ENCODE data around the gene NPFFR1. TPM values are rescaled to one million over a fixed set of nuclear protein-coding genes. Genes with fewer than 3 reads are reported as not detected.
"Not testable (repeated sequence)": the region's sequence is repeated elsewhere in the genome, so short reads cannot be mapped to it uniquely, and the experiment has no call there.

The NPFFR1 gene
- total RNA-seq, 4 donors from 2014 or later = 0.08 to 0.53 (median 0.23) TPM

DNA sequence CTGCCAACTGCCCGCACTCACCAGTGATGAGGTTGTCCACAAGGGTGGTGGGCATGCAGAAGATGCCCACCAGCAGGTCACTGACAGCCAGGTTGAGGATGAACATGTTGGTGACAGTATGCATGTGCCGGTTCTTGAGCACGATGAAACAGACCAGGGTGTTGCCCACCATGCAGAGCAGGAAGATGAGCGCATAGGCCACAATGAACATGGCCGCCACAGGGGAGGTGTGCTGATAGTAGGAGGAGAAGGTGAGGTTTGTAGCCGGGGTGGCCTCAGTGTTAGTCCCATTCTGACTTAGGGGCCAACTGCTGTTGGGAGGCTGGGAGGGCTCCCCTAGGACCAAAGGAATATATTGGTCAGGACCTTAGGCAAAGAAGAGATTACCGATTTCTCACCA is 17.7 kb downstream of the NPFFR1 start:
- TF ChIP-seq POLR2A (IDR thresholded peaks at IDR 0.05) = no peak
- TF ChIP-seq, protein P1, sequence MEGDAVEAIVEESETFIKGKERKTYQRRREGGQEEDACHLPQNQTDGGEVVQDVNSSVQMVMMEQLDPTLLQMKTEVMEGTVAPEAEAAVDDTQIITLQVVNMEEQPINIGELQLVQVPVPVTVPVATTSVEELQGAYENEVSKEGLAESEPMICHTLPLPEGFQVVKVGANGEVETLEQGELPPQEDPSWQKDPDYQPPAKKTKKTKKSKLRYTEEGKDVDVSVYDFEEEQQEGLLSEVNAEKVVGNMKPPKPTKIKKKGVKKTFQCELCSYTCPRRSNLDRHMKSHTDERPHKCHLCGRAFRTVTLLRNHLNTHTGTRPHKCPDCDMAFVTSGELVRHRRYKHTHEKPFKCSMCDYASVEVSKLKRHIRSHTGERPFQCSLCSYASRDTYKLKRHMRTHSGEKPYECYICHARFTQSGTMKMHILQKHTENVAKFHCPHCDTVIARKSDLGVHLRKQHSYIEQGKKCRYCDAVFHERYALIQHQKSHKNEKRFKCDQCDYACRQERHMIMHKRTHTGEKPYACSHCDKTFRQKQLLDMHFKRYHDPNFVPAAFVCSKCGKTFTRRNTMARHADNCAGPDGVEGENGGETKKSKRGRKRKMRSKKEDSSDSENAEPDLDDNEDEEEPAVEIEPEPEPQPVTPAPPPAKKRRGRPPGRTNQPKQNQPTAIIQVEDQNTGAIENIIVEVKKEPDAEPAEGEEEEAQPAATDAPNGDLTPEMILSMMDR (IDR thresholded peaks at IDR 0.05) = no peak
- no peak for TF ChIP-seq EP300 (IDR thresholded peaks at IDR 0.05)
- no peak for TF ChIP-seq POLR2AphosphoS5 (IDR thresholded peaks at IDR 0.05)
- no peak for DNase-seq (ENCODE audit: low spot score in 2 of 2)
- H3K27me3 ChIP-seq = peaks cover 3% of the 10 kb centered on the region
- H3K4me3 ChIP-seq = no peak overlapping the region
- whole genome bisulfite sequencing = 98% methylated on average over 7 of the region's 7 CpGs
- H3K4me1 ChIP-seq = peaks cover 8% of the 10 kb centered on the region
- H3K27ac ChIP-seq = no peak overlapping the region
- H3K9me3 ChIP-seq = no peaks in the 10 kb centered on the region
- no peaks in the 10 kb centered on the region for H3K36me3 ChIP-seq

DNA sequence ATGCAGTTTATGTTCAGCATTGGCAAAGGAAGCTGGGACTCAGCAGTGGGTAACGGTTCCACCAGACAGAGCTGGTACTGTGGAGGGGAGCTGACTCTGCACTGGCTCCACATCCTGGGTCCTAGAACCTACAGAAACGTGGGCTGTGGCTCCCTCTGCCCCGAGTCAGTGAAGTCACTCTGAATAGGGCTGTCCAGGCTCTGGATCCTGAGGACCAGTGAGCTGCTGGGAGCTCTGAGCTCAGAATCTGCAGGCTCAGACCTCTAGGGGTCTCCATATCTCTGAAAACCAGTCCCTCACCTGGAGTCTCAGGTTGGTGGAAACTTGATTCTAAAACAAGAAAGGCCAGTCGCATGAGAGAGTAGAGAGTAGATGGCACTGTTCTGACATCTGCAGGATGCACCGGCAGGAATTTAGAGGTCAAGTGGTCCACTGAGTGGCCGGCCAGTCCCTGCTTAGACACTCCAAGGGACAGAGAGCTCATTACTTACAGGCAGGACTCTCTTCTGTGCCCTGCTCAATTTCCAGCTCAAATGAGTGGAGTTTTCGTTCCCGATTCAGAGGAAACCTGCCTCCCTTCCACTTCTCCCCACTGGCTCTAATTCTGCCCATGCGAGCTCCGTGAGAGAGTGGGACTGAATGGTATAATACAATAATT is 18.6 kb downstream of the NPFFR1 start:
- 56% methylated on average over 10 of the region's 10 CpGs for WGBS
- no peak overlapping the region for H3K27ac ChIP-seq
- no peak overlapping the region for H3K4me3 ChIP-seq
- TF ChIP-seq POLR2AphosphoS5 (IDR thresholded peaks at IDR 0.05) (no peak), EP300 (IDR thresholded peaks at IDR 0.05) (no peak), POLR2A (IDR thresholded peaks at IDR 0.05) (no peak)
- TF ChIP-seq, protein P1 (IDR thresholded peaks at IDR 0.05) = no peak
- no peaks in the 10 kb centered on the region for H3K9me3 ChIP-seq
- no peaks in the 10 kb centered on the region for H3K36me3 ChIP-seq
- H3K4me1 ChIP-seq = peaks cover 8% of the 10 kb centered on the region
- no peak for DNase-seq (ENCODE audit: low spot score in 2 of 2)
- H3K27me3 ChIP-seq = peaks cover 11% of the 10 kb centered on the region

DNA sequence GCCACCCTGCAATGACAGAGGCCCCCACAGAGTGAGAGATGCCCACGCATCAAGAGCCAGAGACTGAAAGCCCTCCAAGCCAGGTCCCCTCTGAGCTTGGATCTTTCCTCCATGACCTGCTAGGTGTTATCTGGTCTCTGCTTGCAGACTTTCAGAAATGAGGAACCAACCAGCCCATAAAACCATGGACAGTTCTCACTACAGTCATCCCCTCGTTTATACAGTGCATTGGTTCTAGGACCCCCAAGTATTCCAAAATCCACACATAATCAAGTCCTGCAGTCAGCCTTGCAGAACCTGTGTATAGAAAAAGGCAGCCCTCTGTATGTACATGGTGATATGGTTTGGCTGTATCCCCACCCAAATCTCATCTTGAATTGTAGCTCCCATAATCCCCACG is 23.1 kb downstream of the NPFFR1 start:
- H3K27ac ChIP-seq = no peak overlapping the region
- 100% methylated on average over 2 of the region's 3 CpGs for WGBS
- no peak overlapping the region for H3K4me3 ChIP-seq
- peaks cover 19% of the 10 kb centered on the region for H3K27me3 ChIP-seq
- no peaks in the 10 kb centered on the region for H3K36me3 ChIP-seq
- no peak for DNase-seq (ENCODE audit: low spot score in 2 of 2)
- TF ChIP-seq POLR2A (IDR thresholded peaks at IDR 0.05) = no peak
- TF ChIP-seq, protein P1 (IDR thresholded peaks at IDR 0.05) = no peak
- no peak for TF ChIP-seq EP300 (IDR thresholded peaks at IDR 0.05)
- TF ChIP-seq POLR2AphosphoS5 (IDR thresholded peaks at IDR 0.05) = no peak
- peaks cover 2% of the 10 kb centered on the region for H3K4me1 ChIP-seq
- H3K9me3 ChIP-seq = no peaks in the 10 kb centered on the region

DNA sequence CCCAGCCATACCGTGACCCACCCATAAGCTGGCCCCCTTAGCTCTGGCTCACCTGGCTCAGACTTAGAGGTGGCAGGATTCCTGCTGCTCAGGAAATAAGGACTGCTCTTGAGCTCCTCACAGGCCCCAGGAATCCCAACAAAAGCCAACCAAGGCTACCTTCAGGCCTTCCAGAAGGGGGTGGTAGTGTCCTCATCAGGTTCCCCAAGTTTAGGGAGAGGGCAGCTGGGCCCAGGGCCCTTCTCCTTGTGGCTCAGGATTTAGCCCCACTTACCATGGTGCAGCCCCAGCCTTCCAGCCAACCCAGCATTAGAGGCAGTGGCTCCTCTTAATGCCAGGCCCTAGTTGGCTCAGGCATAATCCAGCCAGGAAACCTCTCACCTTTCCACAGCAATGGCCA is 23.5 kb downstream of the NPFFR1 start:
- H3K9me3 ChIP-seq = no peaks in the 10 kb centered on the region
- no CpG with 5 or more reads among the region's 1 CpG for WGBS
- TF ChIP-seq POLR2A (IDR thresholded peaks at IDR 0.05) (no peak), POLR2AphosphoS5 (IDR thresholded peaks at IDR 0.05) (no peak), EP300 (IDR thresholded peaks at IDR 0.05) (no peak)
- TF ChIP-seq, protein P1 (IDR thresholded peaks at IDR 0.05) = no peak
- H3K4me3 ChIP-seq = no peak overlapping the region
- H3K36me3 ChIP-seq = no peaks in the 10 kb centered on the region
- H3K4me1 ChIP-seq = peaks cover 7% of the 10 kb centered on the region
- no peak overlapping the region for H3K27ac ChIP-seq
- peaks cover 24% of the 10 kb centered on the region for H3K27me3 ChIP-seq
- no peak for DNase-seq (ENCODE audit: low spot score in 2 of 2)

DNA sequence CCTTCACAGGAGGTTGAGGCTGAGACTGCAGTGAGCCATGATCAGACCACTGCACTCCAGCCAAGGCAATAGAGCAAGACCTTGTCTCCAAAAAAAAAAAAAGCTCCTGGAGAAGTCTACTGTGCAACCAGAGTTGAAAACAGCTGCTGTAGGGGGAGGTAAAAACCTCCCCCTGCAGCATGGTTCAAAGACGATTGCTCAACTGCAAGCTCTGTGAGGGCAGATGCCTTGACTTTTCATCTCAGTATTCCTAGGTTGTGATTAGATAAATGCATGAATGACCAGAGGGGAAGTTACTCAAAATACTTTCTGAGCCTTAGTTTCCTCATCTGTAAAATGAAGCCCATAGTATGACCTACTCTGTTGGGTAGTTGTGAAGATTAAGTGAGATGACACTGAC is 25.6 kb downstream of the NPFFR1 start:
- Histone ChIP-seq H3K4me1 (peaks cover 11% of the 10 kb centered on the region), H3K27ac (no peak overlapping the region), H3K4me3 (no peak overlapping the region), H3K36me3 (no peaks in the 10 kb centered on the region), H3K9me3 (no peaks in the 10 kb centered on the region), H3K27me3 (peaks cover 40% of the 10 kb centered on the region)
- TF ChIP-seq POLR2A (IDR thresholded peaks at IDR 0.05) = no peak
- no peak for TF ChIP-seq POLR2AphosphoS5 (IDR thresholded peaks at IDR 0.05)
- no peak for TF ChIP-seq EP300 (IDR thresholded peaks at IDR 0.05)
- TF ChIP-seq, protein P1 (IDR thresholded peaks at IDR 0.05) = no peak
- 78% methylated on average over 1 of the region's 1 CpG for WGBS
- DNase-seq (ENCODE audit: low spot score in 2 of 2) = no peak

DNA sequence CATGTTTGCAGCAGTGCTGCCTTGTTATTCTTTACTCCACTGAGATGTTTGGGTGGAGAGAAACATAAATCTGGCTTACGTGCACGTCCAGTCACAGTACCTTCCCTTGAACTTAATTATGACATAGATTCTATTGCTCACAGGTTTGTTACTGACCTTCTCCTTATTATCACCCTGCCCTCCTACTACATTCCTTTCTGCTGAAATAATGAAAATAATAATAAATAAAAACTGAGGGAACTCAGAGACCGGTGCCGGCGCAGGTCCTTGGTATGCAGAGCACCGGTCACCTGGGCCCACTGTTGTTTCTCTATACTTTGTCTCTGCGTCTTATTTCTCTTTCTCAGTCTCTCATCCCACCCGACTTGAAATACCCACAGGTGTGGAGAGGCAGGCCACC is 26.0 kb downstream of the NPFFR1 start:
- DNase-seq (ENCODE audit: low spot score in 2 of 2); H3K27ac ChIP-seq; H3K4me3 ChIP-seq; H3K36me3 ChIP-seq; H3K9me3 ChIP-seq: not testable (repeated sequence)
- Histone ChIP-seq H3K4me1 (peaks cover 11% of the 10 kb centered on the region), H3K27me3 (peaks cover 40% of the 10 kb centered on the region)
- 83% methylated on average over 8 of the region's 8 CpGs for WGBS

Data from suprapubic skin (tissue), 4 donors.